C4-2B (cell line): ENCODE results near the gene SRPK2.

Experiments used
- ZFX ChIP-seq: fragments of 450-650 bp; IDR thresholded peaks from 2 replicates; pipeline ENCODE4 v1.6.1; 2017
- TF ChIP-seq, protein P1 (sequence below): fragments of 450-650 bp; conservative IDR thresholded peaks from 2 replicates; pipeline ENCODE4 v1.5.1; 2017; ENCODE audit warnings: mild to moderate bottlenecking

DNA sequence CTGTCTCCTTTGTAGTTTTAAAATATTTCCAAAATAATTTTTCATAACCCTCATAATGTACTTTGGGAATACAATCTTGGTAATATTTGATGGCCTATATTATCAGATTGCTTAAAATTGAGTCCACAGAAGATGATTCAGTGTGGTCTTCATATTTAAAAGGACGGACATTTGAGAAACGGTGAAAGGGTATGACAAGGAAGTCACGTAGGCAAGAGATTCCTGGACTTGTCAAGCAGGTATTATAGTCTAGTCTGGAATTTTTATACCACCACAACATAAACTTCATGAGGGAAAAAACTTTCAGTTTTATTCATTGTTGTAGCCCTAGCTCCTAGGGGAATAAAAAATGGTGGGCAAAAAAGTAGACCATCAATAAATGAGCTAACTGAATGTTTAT is 292.4 kb downstream of the SRPK2 start:
- TF ChIP-seq, protein P1, sequence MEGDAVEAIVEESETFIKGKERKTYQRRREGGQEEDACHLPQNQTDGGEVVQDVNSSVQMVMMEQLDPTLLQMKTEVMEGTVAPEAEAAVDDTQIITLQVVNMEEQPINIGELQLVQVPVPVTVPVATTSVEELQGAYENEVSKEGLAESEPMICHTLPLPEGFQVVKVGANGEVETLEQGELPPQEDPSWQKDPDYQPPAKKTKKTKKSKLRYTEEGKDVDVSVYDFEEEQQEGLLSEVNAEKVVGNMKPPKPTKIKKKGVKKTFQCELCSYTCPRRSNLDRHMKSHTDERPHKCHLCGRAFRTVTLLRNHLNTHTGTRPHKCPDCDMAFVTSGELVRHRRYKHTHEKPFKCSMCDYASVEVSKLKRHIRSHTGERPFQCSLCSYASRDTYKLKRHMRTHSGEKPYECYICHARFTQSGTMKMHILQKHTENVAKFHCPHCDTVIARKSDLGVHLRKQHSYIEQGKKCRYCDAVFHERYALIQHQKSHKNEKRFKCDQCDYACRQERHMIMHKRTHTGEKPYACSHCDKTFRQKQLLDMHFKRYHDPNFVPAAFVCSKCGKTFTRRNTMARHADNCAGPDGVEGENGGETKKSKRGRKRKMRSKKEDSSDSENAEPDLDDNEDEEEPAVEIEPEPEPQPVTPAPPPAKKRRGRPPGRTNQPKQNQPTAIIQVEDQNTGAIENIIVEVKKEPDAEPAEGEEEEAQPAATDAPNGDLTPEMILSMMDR: no peak
- TF ChIP-seq ZFX: no peak
